ENCODE measurements around the gene C19orf25. TPM values are rescaled to one million over a fixed set of nuclear protein-coding genes. Genes with fewer than 3 reads are reported as not detected.

The C19orf25 gene
- total RNA-seq, 1 donor from 2014 or later: 17.9 TPM

Other genes starting within 250 kb of the C19orf25 start
- gene CBARP, start 241.2 kb downstream of the C19orf25 start, total RNA-seq: 5.3 TPM
- 11.0 TPM for gene ATP5F1D, start 237.5 kb downstream of the C19orf25 start, total RNA-seq
- 14.3 TPM for gene MIDN, start 230.6 kb downstream of the C19orf25 start, total RNA-seq
- gene CIRBP, start 209.9 kb downstream of the C19orf25 start, total RNA-seq: 573 TPM
- gene FAM174C, start 203.7 kb downstream of the C19orf25 start, total RNA-seq: 8.6 TPM
- 13.0 TPM for gene EFNA2, start 193.3 kb downstream of the C19orf25 start, total RNA-seq
- 27.7 TPM for gene NDUFS7, start 95.3 kb downstream of the C19orf25 start, total RNA-seq
- gene GAMT, start 77.7 kb downstream of the C19orf25 start, total RNA-seq: 15.5 TPM
- 43.6 TPM for gene DAZAP1, start 71.6 kb downstream of the C19orf25 start, total RNA-seq
- 276 TPM for gene RPS15, start 40.8 kb downstream of the C19orf25 start, total RNA-seq
- 116 TPM for gene APC2, start 29.1 kb downstream of the C19orf25 start, total RNA-seq
- gene PCSK4, start 11.1 kb upstream of the C19orf25 start, total RNA-seq: 3.7 TPM
- 2.4 TPM for gene REEP6, start 12.0 kb upstream of the C19orf25 start, total RNA-seq
- under 0.01 TPM for gene ADAMTSL5, start 33.8 kb upstream of the C19orf25 start, total RNA-seq
- not detected for gene PLK5, start 44.9 kb upstream of the C19orf25 start, total RNA-seq
- gene MEX3D, start 89.1 kb upstream of the C19orf25 start, total RNA-seq: 55.0 TPM
- gene MBD3, start 113.7 kb upstream of the C19orf25 start, total RNA-seq: 50.1 TPM
- 65.6 TPM for gene UQCR11, start 126.2 kb upstream of the C19orf25 start, total RNA-seq
- gene TCF3, start 173.4 kb upstream of the C19orf25 start, total RNA-seq: 16.7 TPM